Ovary (tissue), 9 donors: ENCODE measurements around the gene SLC17A1. TPM values are rescaled to one million over a fixed set of nuclear protein-coding genes. Genes with fewer than 3 reads are reported as not detected.

Experiments used
- DNase-seq, 5 donors: peaks; one replicate each; pipeline ENCODE4 v3.0.0-alpha.2; 2019 to 2020
- H3K27ac ChIP-seq, 2 donors: fragments of 200-600 bp; one replicate each; pipeline versions ENCODE4 v1.5.1 to v1.8.0; 2019 to 2022
- H3K27me3 ChIP-seq: fragments of 200-600 bp; one replicate; pipeline ENCODE4 v1.8.0; 2022
- H3K36me3 ChIP-seq: fragments of 200-600 bp; sonication (generic); one replicate; pipeline ENCODE4 v1.5.1; 2019
- H3K4me1 ChIP-seq: one replicate; pipeline ENCODE4 v1.8.1; 2013; ENCODE audit warnings: mild to moderate bottlenecking, moderate library complexity; ENCODE audit not compliant: insufficient read depth
- H3K4me3 ChIP-seq: fragments of 200-600 bp; sonication (generic); one replicate; pipeline ENCODE4 v1.5.1; 2017
- H3K9me3 ChIP-seq, 2 donors: fragments of 200-600 bp in 1 of 2; sonication (generic) in 1 of 2; one replicate each; pipeline versions ENCODE4 v1.5.1 to v1.8.1; 2013 to 2019; ENCODE audit warnings: mild to moderate bottlenecking in 1 of 2, moderate library complexity in 1 of 2
- EP300 ChIP-seq: sonication (generic); formaldehyde crosslinking; IDR thresholded peaks from one replicate; pipeline ENCODE4 v1.6.1; 2017; ENCODE audit warnings: antibody characterized with exemption
- POLR2A ChIP-seq: fragments of 450-650 bp; IDR thresholded peaks from one replicate; pipeline ENCODE4 v1.6.1; 2017; ENCODE audit warnings: antibody characterized with exemption, mild to moderate bottlenecking, moderate library complexity
- WGBS, 3 donors: extraction: QIAGEN DNeasy Blood & Tissue Kit in 1 of 3; methylation state at CpG; one replicate each; pipeline versions ENCODE4 v1.1.5 to v1.1.7; 2013 to 2017; 5-methylcytosine and 5-hydroxymethylcytosine counted together
- intact Hi-C, 4 donors: fragments of 100-400 bp; cut with DNase I; formaldehyde crosslinking; loops; one replicate each; pipeline versions ENCODE4 v1.11.0 to v1.15.1; 2022 to 2023
- polyA plus RNA-seq, 2 donors: library from polyadenylated mRNA; stranded (reverse); fragments of 200-250 nt in 1 of 2; fragments of 350-450 nt in 1 of 2; fragmentation: Illumina TruSeq in 1 of 2; extraction: RNeasy Lipid Tissue Mini Kit (QIAGEN cat#74804) in 1 of 2; gene quantifications; one replicate each; pipeline ENCODE4 v1.2.3, GENCODE V29; 2013 to 2014
- total RNA-seq, 7 donors: library from RNA; depleted of rRNA in 2 of 7; stranded (reverse); fragments of >200 nt in 2 of 7; fragmentation: NEBNext Ultra II Directional in 3 of 7; extraction: Animal tissue kit (Norgen Biotek cat#: 25700) in 3 of 7; gene quantifications; one replicate each; pipeline versions ENCODE4 v1.1.0 to v1.2.4, GENCODE V29; 2016 to 2023
- TF ChIP-seq, protein P1 (sequence below), 3 donors: fragments of 450-650 bp in 2 of 3; fragments of 200-600 bp in 1 of 3; IDR thresholded peaks; one replicate each; pipeline versions ENCODE4 v1.5.1 to v1.8.0; 2016 to 2022; ENCODE audit warnings: antibody characterized with exemption in 3 of 3, mild to moderate bottlenecking in 1 of 3
- donor health status: DM: no; HTN: no; CAD: no; lungs with moderate emphysema.
- donor health status: DM: no; HTN: no; CAD: no.
- donor health status: Bipolar disorder and iron deficiency.
- donor health status: DM: yes; HTN: yes; CAD: no.
- donor health status: DM: no; HTN: no; CAD: no.
- donor health status: DM: yes; HTN: yes; CAD: no.

Gene SLC17A1
- total and polyA plus RNA-seq, 9 donors = 0.06 TPM; not detected in 8

DNA sequence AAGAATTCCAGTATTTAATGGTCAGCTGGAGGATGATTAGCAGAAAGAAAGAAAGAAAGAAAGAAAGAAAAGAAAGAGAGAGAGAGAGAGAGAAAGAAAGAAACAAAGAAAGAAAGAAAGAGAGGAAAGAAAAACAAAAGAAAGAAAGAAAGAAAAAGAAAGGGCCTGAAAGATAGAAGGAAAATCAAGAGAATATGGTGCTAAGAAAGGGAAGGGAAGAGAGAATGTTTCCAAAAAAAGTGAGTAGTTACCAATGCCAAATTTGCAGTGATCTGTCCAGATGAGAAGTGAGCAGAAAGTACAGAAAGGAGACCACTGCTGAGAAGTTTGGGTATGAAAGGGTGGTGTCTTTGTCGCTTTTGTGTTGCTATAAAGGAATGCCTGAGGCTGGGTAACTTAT lies 50.7 kb downstream of the SLC17A1 start:
- Histone ChIP-seq H3K27me3 (no peaks in the 10 kb centered on the region), H3K4me3 (no peak overlapping the region), H3K36me3 (no peaks in the 10 kb centered on the region), H3K4me1 (no peaks in the 10 kb centered on the region), H3K27ac (no peak overlapping the region), H3K9me3 (no peaks in the 10 kb centered on the region)
- no peak for DNase-seq
- intact Hi-C loops = no loop called here
- WGBS, 3 donors = 88 to 92% (median 90%) methylated on average over 1 of the region's 1 CpG
- TF ChIP-seq, protein P1, sequence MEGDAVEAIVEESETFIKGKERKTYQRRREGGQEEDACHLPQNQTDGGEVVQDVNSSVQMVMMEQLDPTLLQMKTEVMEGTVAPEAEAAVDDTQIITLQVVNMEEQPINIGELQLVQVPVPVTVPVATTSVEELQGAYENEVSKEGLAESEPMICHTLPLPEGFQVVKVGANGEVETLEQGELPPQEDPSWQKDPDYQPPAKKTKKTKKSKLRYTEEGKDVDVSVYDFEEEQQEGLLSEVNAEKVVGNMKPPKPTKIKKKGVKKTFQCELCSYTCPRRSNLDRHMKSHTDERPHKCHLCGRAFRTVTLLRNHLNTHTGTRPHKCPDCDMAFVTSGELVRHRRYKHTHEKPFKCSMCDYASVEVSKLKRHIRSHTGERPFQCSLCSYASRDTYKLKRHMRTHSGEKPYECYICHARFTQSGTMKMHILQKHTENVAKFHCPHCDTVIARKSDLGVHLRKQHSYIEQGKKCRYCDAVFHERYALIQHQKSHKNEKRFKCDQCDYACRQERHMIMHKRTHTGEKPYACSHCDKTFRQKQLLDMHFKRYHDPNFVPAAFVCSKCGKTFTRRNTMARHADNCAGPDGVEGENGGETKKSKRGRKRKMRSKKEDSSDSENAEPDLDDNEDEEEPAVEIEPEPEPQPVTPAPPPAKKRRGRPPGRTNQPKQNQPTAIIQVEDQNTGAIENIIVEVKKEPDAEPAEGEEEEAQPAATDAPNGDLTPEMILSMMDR (IDR thresholded peaks at IDR 0.05) = no peak
- no peak for TF ChIP-seq POLR2A
- TF ChIP-seq EP300 = no peak

DNA sequence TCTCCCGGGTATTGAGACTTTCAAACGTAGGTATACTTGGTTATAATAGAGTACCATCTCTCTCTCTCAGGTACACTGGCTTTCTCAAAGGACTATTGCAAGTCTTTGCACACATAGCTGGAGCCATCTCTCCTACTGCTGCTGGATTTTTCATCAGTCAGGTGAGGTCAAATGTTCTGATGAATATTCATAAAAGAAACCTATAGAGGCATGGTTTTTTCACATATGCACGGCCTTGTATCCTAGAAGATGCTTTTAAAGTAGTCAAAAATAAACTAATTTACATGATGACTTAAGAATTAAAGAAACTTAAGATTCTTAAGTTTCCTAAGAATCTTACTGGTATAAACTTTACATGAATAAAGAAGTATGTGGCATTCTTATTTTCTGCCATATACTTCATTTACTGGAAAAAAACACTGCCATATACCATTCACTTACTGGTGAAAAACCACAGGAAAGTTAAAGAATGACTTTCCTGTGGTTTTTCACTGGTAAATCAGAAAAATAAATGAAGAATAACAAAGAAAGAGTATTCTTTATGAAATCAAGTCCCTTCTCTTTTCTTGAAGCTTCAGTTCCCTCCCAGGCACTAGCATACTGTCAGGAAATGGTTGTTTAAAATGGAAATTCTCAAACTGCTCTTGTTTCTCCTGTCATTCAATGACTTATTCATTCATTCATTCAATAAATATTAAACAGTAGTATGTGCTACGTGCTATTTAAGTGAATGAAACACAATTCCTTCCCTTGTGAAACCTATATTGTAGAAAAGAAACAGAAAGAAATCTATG lies 53.8 kb downstream of the SLC17A1 start:
- H3K27me3 ChIP-seq = no peaks in the 10 kb centered on the region
- 67 to 82% (median 78%) methylated on average over 4 of the region's 4 CpGs for WGBS, 3 donors
- no peak for TF ChIP-seq POLR2A
- TF ChIP-seq, protein P1 (IDR thresholded peaks at IDR 0.05) = no peak
- no peak for TF ChIP-seq EP300
- no peak for DNase-seq
- no peaks in the 10 kb centered on the region for H3K4me1 ChIP-seq
- H3K36me3 ChIP-seq = no peaks in the 10 kb centered on the region
- H3K4me3 ChIP-seq = no peak overlapping the region
- intact Hi-C loops = no loop called here
- no peak overlapping the region for H3K27ac ChIP-seq
- no peaks in the 10 kb centered on the region for H3K9me3 ChIP-seq

DNA sequence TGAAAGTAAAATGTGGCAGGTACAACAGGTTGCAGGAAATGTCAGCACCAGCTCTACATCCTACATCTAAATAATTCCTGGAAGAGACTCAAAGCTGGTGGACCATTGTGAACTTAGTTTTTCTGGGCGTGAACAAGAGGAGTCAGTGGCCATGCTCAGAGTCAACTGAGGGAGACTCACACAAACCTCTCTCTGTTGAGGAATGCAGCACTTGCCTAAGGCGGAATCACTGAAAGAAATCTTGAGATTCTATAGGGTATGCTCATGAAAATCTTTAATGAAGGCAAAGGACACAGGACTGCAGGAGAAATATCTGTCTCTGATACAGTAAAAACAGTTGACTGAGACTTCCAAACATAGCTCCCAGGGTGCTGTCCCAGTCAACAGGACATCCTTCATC lies 54.8 kb downstream of the SLC17A1 start:
- Histone ChIP-seq H3K27me3 (no peaks in the 10 kb centered on the region), H3K36me3 (no peaks in the 10 kb centered on the region), H3K4me1 (no peaks in the 10 kb centered on the region), H3K27ac (no peak overlapping the region), H3K9me3 (no peaks in the 10 kb centered on the region), H3K4me3 (no peak overlapping the region)
- no peak for DNase-seq
- 48 to 74% (median 66%) methylated on average over 2 of the region's 2 CpGs for WGBS, 3 donors
- TF ChIP-seq EP300 (no peak), POLR2A (no peak)
- TF ChIP-seq, protein P1 (IDR thresholded peaks at IDR 0.05) = no peak
- intact Hi-C loops = no loop called here

DNA sequence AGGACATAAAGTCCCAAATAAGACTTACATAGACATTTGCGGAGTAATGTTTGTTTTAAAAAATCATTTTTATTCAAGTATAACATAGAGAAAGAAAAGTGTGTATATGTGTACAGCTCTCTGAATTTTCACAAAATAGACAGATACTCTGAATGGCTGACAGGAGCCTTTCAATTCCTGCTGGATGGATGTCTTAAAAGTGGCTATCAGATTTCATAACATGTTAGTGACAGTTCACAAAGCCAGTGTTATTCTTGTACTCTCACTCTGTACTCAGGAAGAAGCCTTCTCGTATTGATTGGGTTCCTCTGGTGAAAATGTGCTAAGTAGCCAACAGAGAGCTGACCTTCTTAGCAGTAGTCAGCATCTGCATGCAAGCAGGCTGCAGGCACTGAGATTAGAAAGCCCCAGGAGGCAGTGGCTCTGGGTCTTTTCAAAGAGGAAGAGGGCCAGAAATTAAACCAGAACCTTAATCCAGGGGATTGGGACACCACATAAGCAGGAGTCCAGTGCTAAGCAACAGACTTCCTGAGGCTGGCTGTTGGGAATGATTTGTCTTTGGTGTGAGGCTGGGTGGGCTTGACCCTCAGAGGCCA lies 57.6 kb downstream of the SLC17A1 start:
- 28 to 62% (median 57%) methylated on average over 2 of the region's 2 CpGs for WGBS, 3 donors
- Histone ChIP-seq H3K9me3 (no peaks in the 10 kb centered on the region), H3K4me3 (no peak overlapping the region), H3K27me3 (no peaks in the 10 kb centered on the region), H3K4me1 (no peaks in the 10 kb centered on the region), H3K36me3 (no peaks in the 10 kb centered on the region), H3K27ac (no peak overlapping the region)
- TF ChIP-seq EP300 (no peak), POLR2A (no peak)
- TF ChIP-seq, protein P1 (IDR thresholded peaks at IDR 0.05) = no peak
- intact Hi-C loops = no loop called here
- DNase-seq = no peak
